IPS-20b (cell line): ENCODE results near the gene IFT74.

Source experiments
- H3K27ac ChIP-seq: one replicate; pipeline ENCODE4 v1.5.1; 2013; ENCODE audit warnings: low read length
- H3K27me3 ChIP-seq: 2 replicates; pipeline ENCODE4 v1.6.1; 2013; ENCODE audit warnings: mild to moderate bottlenecking, low read length, inconsistent platforms; ENCODE audit not compliant: insufficient read depth
- H3K36me3 ChIP-seq: 2 replicates; pipeline ENCODE4 v1.6.1; 2013; ENCODE audit warnings: low read depth, mild to moderate bottlenecking, inconsistent platforms, low read length, moderate library complexity; ENCODE audit not compliant: insufficient read depth
- H3K4me1 ChIP-seq: 2 replicates; pipeline ENCODE4 v1.6.1; 2013; ENCODE audit warnings: mild to moderate bottlenecking, control low read depth, inconsistent platforms, low read length, moderate library complexity; ENCODE audit not compliant: insufficient read depth
- H3K4me3 ChIP-seq: 2 replicates; pipeline ENCODE4 v1.5.1; 2013; ENCODE audit warnings: mild to moderate bottlenecking, low read length, inconsistent platforms
- H3K9ac ChIP-seq: 2 replicates; pipeline ENCODE4 v1.6.1; 2013; ENCODE audit warnings: low read depth, mild to moderate bottlenecking, inconsistent platforms, low read length, moderate library complexity
- H3K9me3 ChIP-seq: 2 replicates; pipeline ENCODE4 v1.6.1; 2013; ENCODE audit warnings: mild to moderate bottlenecking, low read depth, low read length, inconsistent platforms; ENCODE audit not compliant: insufficient read depth

IFT74 gene

DNA sequence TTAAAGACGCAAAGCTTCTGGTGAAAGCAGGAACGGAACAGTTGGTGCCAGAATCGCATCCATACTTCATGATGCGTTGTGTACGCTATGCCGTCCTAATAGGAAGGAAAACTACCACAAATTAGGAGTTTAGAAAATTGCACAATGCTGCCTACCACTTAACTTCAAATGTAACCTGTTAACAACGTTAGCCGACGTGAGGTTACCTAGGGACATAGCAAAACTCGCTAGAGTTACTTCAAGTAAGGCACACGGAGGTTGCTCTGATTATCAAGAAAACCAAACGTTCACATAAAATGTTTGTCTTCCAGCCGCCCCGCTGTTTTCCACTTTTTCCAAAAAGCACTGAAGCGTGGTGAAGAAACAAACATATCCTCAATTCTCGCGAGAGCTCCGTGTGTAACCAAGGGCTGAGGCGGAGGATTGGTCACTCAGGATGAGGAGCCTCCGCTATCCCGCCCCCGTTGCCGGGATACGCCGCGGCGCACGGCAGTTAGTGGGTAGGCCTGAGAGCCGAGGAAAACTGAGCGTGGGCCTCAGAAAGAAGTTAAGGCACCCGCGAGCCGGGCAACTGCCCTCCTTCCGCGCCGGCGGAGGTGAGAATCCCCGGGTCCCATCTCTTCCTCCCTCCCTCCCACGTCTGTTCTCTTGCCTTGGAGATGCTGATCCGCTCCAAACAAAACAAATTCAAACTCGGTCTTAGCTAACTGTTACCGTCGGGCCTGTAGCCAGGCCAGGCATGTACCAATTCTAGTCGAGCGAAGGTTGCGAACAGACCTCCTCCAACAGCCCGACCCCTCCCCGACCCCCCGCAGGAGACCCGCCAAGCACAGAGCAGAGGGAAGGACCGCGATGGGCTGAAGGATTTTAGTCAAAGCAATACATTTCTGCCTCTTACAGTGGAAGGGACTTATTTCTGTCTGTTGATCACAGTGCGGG is at the start of gene IFT74:
Gene IFT74 (plus strand): TSS at position 492 of the 939 bp plus-strand sequence. CDS start 5,556 bp downstream, outside the sequence.
- no peaks in the 10 kb centered on the region for H3K27me3 ChIP-seq
- peak within 1 kb of the TSS; percentile 90 for H3K9ac ChIP-seq
- no peaks in the 10 kb centered on the region for H3K9me3 ChIP-seq
- H3K36me3 ChIP-seq: no peaks in the 10 kb centered on the region
- H3K4me3 ChIP-seq: peak within 1 kb of the TSS; percentile 85
- peak within 1 kb of the TSS; percentile 58 for H3K27ac ChIP-seq
- peaks cover 3% of the 10 kb centered on the region; the same call in 1 of the 2 replicates for H3K4me1 ChIP-seq

DNA sequence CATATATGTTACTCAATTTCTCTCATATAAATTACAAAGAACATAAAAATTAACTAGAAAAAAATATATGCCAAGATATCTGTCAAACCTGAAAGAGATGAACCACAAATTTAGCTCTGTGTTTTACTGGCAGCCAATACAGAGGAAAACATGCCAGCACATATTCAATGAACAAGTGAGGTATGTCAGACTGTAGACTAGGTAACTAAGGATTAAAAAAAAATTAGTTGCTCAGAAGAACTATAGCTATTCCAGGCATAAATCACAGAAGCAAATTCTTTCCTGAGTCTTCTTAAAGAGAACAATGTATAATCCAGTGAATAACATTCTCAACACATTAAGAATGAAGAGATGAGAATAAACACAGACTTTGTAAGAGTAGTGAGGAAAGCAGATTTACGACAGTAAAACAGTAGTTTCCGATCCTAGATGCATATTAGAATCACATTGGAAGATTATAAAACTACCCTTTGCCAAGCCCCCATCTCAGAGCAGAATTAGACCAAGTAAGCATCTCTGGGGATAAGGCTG is 43.0 kb upstream of the IFT74 start:
- Histone ChIP-seq H3K9me3 (no peaks in the 10 kb centered on the region), H3K4me1 (no peaks in the 10 kb centered on the region), H3K4me3 (no peak overlapping the region), H3K36me3 (peaks cover 68% of the 10 kb centered on the region), H3K27ac (no peak overlapping the region), H3K9ac (no peak overlapping the region), H3K27me3 (no peaks in the 10 kb centered on the region)

DNA sequence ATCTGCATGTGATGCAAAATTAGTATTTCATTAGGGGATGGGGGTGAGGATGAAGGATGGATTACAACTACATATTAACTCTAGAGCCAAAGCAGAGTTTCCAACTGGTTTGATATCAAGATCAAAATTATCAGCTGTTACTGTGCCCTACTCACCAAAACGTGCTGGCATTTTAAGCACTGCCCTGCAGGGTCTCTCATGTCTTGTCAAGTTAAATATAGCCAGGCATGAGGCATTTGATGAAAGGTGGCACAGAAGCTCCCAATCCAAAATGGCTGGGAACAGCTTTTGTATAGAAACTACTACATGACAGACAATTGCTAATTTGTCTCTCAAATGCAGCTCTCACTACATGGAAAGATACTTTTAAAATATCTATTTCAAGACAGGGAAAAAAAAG is 36.5 kb upstream of the IFT74 start:
- Histone ChIP-seq H3K27me3 (no peaks in the 10 kb centered on the region), H3K36me3 (peaks cover 94% of the 10 kb centered on the region), H3K27ac (no peak overlapping the region), H3K4me3 (no peak overlapping the region), H3K9ac (no peak overlapping the region), H3K4me1 (no peaks in the 10 kb centered on the region), H3K9me3 (no peaks in the 10 kb centered on the region)

DNA sequence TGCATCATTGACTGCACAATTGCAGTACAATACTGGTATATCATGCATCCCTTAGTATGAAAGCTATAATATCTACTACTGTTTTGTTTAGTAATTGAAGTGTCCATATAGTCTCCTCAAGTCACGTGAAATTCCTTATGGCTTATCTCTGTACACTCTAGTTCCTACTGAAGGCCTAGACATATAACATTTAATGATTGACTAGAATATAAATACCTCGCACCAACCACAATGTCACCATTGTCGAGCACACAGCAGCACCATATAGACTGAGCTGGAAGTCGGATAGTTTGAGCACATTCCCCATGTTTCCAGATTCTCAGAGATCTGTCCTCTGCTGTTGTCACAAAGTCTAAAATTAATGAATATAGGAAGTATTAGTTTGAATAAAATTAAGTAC is 30.6 kb upstream of the IFT74 start:
- H3K9ac ChIP-seq: no peak overlapping the region
- H3K4me1 ChIP-seq: no peaks in the 10 kb centered on the region
- H3K27me3 ChIP-seq: no peaks in the 10 kb centered on the region
- H3K4me3 ChIP-seq: no peak overlapping the region
- H3K36me3 ChIP-seq: peaks cover 86% of the 10 kb centered on the region
- H3K9me3 ChIP-seq: no peaks in the 10 kb centered on the region
- no peak overlapping the region for H3K27ac ChIP-seq

DNA sequence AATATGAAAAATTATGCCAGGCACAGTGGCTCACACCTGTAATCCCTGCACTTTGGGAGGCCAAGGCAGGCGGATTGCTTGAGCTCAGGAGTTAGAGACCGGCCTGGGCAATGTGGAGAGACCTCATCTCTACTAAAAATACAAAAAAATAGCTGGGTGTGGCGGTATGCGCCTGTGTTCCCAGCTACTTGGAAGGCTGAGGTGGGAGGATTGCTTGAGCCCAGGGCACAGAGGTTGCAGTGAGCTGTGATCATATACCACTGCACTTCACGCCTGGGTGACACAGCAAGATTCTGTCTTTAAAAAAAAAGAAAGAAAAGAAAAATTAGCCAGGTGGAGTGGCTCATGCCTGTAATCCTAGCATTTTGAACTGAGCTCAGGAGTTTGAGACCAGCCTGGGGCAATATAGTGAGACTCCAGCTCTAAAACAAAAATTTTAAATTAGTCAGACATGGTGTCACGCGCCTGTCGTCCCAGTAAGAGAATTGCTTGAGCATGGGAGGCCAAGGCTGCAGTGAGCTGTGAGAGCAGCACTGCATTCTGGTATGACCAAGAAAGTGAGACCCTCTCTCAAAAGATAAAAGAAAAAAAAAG is 27.2 kb upstream of the IFT74 start:
- H3K9ac ChIP-seq: no peak overlapping the region
- H3K4me3 ChIP-seq: no peak overlapping the region
- H3K9me3 ChIP-seq: no peaks in the 10 kb centered on the region
- no peak overlapping the region for H3K27ac ChIP-seq
- H3K27me3 ChIP-seq: no peaks in the 10 kb centered on the region
- no peaks in the 10 kb centered on the region for H3K4me1 ChIP-seq
- peaks cover 71% of the 10 kb centered on the region for H3K36me3 ChIP-seq

DNA sequence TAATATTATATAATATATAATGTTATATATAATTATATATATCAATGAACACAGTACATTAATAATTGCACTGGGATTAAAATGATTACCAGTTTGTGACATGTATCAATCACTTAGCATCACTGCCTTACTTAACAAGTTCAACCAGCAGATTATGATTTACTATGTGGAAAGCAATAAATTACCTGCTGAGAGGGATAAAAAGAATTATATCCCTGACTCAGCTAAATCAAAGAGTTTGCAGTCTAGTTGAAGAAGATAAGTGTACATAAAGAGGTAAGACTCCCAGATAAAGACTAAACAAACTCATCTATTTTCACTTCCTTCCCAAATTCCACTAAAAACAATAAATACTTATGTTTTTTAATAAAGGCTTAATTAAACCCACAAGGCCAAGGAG is 20.4 kb upstream of the IFT74 start:
- Histone ChIP-seq H3K4me3 (no peak overlapping the region), H3K4me1 (peaks cover 7% of the 10 kb centered on the region; the same call in 1 of the 2 replicates), H3K36me3 (peaks cover 21% of the 10 kb centered on the region), H3K27ac (peak overlapping the region; percentile 48), H3K9me3 (no peaks in the 10 kb centered on the region), H3K27me3 (no peaks in the 10 kb centered on the region), H3K9ac (no peak overlapping the region)

DNA sequence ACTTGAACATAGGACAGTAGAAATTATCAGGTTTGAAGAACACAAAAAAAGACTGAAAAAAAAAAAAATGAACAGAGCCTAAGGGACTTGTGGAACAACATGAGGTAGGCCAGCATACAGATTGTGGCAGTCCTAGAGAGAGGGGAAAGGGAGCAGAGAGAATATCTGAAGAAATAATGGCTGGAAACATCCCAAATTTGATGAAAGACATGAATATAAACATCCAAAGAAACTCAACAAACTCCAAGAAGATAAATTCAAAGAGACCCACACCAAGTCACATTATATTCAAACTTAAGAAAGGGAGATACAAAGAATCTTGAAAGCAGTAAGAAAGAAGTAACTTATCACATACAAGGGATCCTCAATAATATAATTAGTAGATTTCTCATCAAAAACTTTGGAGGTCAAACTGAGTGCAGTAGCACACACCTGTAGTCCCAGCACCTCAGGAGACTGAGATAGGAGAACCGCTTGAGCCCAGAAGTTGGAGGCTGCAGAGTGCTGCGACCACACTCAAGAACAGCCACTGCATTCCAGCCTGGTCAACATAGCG is 18.3 kb upstream of the IFT74 start:
- no peaks in the 10 kb centered on the region for H3K27me3 ChIP-seq
- no peaks in the 10 kb centered on the region for H3K9me3 ChIP-seq
- peaks cover 7% of the 10 kb centered on the region; the same call in 1 of the 2 replicates for H3K4me1 ChIP-seq
- no peak overlapping the region for H3K9ac ChIP-seq
- H3K36me3 ChIP-seq: peaks cover 8% of the 10 kb centered on the region
- no peak overlapping the region for H3K27ac ChIP-seq
- no peak overlapping the region for H3K4me3 ChIP-seq

DNA sequence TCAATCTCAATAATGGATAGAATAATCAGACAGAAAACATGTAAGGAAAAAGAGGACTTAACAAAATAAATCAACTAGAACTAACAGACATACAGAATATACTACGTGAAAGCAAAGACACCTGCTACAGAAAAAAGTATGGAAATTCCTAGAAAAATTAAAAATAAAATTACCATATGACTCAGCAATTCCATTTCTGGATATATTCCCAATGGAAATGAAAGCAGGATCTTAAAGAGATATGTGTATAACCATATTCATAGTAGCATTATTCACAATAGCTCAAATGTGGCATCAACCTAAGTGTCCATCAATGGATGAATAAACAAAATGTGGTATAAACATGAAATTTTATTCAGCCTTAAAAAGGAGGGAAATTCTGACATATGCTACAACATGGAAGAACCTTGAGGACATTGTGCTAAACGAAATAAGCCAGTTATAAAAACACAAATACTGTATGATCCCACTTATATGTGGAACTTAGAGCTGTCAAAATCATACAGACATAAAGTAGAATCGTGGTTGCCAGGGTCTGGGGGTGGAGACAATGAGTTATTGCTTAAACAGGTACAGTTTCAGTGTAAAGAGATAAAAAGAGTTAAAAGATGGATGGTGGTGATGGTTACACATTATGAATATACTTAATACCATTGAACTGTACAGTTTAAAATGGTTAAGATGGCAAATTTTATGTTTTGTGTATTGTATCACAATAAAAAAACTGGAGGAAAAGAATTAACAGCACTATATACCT is 16.1 kb upstream of the IFT74 start:
- H3K27ac ChIP-seq: no peak overlapping the region
- peaks cover 8% of the 10 kb centered on the region; the same call in 1 of the 2 replicates for H3K4me1 ChIP-seq
- H3K9ac ChIP-seq: no peak overlapping the region
- H3K36me3 ChIP-seq: 0 out of 2 replicates have a peak, but pooled peaks cover 5% of the 10 kb centered on the region
- no peaks in the 10 kb centered on the region for H3K9me3 ChIP-seq
- no peak overlapping the region for H3K4me3 ChIP-seq
- H3K27me3 ChIP-seq: no peaks in the 10 kb centered on the region

DNA sequence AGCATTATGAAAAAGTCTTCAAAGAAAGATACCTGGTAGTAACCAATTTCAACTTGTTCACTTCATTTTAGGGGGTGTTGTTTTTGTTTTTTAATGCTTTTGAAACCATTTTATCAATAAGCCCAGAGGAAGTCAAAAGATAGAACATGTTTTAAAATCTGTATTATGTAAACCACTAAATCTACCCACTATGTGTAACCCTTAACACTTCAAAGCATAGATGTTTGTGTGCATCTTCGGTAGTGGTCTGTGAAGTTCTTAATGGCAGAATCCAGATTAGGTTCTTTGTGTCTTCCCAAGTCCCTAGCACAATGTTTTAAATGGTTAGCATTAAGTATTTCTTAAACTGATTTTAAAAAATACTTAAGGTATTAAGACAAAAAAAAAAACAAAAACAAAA is 15.4 kb upstream of the IFT74 start:
- Histone ChIP-seq H3K27me3 (no peaks in the 10 kb centered on the region), H3K9me3 (no peaks in the 10 kb centered on the region), H3K27ac (no peak overlapping the region), H3K4me3 (no peak overlapping the region), H3K4me1 (peaks cover 15% of the 10 kb centered on the region; the same call in 1 of the 2 replicates), H3K36me3 (0 out of 2 replicates have a peak, but pooled peaks cover 5% of the 10 kb centered on the region), H3K9ac (no peak overlapping the region)

DNA sequence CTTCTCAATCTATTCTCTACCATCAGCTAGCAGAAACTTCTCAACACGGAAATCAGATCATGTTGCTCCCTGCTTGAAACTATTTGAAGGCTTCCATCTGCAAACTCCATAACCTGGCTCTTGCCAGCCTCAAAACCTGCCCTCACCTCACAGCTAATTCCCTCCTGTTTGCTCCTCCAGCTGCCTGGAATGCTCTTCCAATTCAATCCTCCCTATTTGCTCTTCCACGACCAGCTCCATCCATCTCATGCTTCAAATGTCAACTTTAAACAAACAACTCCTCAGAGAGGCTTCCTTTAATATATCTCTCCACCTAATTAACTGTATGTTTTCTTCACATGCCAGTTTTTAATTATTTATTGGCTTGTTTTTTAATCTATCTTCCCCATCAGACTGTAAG is 10.6 kb upstream of the IFT74 start:
- 0 out of 2 replicates have a peak, but pooled peaks cover 5% of the 10 kb centered on the region for H3K36me3 ChIP-seq
- H3K27ac ChIP-seq: no peak overlapping the region
- H3K9ac ChIP-seq: peak overlapping the region; percentile 90

More for the DNA sequence above, 10.6 kb upstream of the IFT74 start:
- Histone ChIP-seq H3K27me3 (no peaks in the 10 kb centered on the region), H3K4me1 (peaks cover 10% of the 10 kb centered on the region; the same call in 1 of the 2 replicates), H3K9me3 (no peaks in the 10 kb centered on the region), H3K4me3 (peak overlapping the region; percentile 90)
